K562 (cell line): Measurements from ENCODE around the gene USP7.

Experiments used
- CEBPB ChIP-seq: fragments of 450-650 bp; IDR thresholded peaks from 2 replicates; pipeline ENCODE4 v1.6.1; 2016; ENCODE audit warnings: missing genetic modification characterization, missing compliant biosample characterization
- POLR2AphosphoS5 ChIP-seq: IDR thresholded peaks from 2 replicates; pipeline ENCODE4 v1.6.1; 2011; ENCODE audit warnings: mild to moderate bottlenecking, low read depth, low read length, moderate library complexity; ENCODE audit not compliant: control insufficient read depth, insufficient read depth
- SP1 ChIP-seq: sonication (generic); formaldehyde crosslinking; IDR thresholded peaks from 2 replicates; pipeline ENCODE4 v1.8.1; 2022; ENCODE audit warnings: mild to moderate bottlenecking, missing genetic modification reagents
- ZBTB43 ChIP-seq: sonication (generic); formaldehyde crosslinking; IDR thresholded peaks from 2 replicates; pipeline ENCODE4 v1.8.0; 2023; ENCODE audit warnings: mild to moderate bottlenecking, missing genetic modification reagents
- ZNF274 ChIP-seq: IDR thresholded peaks from 2 replicates; pipeline ENCODE4 v1.6.1; 2011; ENCODE audit warnings: low read depth, mild to moderate bottlenecking, low read length, moderate library complexity, borderline replicate concordance
- ZNF311 ChIP-seq: fragments of 250-450 bp; sonication (Bioruptor Pico); IDR thresholded peaks from 2 replicates; pipeline ENCODE4 v1.4.0; 2020; ENCODE audit warnings: mild to moderate bottlenecking, moderate library complexity
- TF ChIP-seq, protein P1 (sequence below): sonication (generic); formaldehyde crosslinking; IDR thresholded peaks from 2 replicates; pipeline ENCODE4 v1.8.1; 2023; ENCODE audit warnings: mild to moderate bottlenecking, missing genetic modification reagents

DNA sequence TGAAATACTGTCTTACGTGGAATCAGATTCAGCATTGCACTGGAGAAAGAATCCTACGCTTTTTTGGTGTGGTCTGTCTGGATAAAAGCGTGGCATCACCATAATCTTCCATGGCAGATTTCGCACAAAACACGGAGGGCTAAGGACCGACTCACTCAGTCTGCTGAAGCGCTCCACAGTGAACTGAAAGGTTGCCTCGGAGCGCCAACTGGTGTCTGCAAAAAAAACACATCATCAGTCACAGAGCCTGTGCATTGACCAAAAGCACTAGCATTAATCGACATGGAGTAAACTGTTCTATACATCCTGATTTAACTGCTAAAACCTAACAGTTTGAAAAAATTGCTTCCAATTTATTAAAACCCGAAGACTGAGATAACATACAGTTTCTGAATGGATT lies 40.5 kb downstream of the USP7 start:
- TF ChIP-seq ZBTB43 (CRISPR knock-in tag) (no peak), ZNF311 (no peak), POLR2AphosphoS5 (no peak), SP1 (CRISPR knock-in tag) (no peak), ZNF274 (no peak), CEBPB (tag) (no peak)
- TF ChIP-seq, protein P1, sequence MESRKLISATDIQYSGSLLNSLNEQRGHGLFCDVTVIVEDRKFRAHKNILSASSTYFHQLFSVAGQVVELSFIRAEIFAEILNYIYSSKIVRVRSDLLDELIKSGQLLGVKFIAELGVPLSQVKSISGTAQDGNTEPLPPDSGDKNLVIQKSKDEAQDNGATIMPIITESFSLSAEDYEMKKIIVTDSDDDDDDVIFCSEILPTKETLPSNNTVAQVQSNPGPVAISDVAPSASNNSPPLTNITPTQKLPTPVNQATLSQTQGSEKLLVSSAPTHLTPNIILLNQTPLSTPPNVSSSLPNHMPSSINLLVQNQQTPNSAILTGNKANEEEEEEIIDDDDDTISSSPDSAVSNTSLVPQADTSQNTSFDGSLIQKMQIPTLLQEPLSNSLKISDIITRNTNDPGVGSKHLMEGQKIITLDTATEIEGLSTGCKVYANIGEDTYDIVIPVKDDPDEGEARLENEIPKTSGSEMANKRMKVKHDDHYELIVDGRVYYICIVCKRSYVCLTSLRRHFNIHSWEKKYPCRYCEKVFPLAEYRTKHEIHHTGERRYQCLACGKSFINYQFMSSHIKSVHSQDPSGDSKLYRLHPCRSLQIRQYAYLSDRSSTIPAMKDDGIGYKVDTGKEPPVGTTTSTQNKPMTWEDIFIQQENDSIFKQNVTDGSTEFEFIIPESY, result no peak
